GM18505 (cell line): ENCODE results near the gene CYB5B.

Experiments used
- ATAC-seq: cut with Tn5 transposase; IDR thresholded peaks from one replicate; pipeline ENCODE4 v1.9.1; 2021; ENCODE audit not compliant: unreplicated experiment
- POLR2A ChIP-seq: IDR thresholded peaks from 4 replicates; pipeline ENCODE4 v1.6.1; 2011; ENCODE audit warnings: borderline replicate concordance; ENCODE audit not compliant: insufficient read depth, insufficient read length; ENCODE audit errors: extremely low read depth

CYB5B gene

GRCh38 chr16:69476920-69477443, 52.6 kb downstream of the CYB5B start:
- ATAC-seq = no peak
- no peak for TF ChIP-seq POLR2A

- no peak for TF ChIP-seq POLR2A
- ATAC-seq = no peak
Measured at GRCh38 chr16:69477546-69477945, 53.1 kb downstream of the CYB5B start.

- ATAC-seq = no peak
- TF ChIP-seq POLR2A = no peak
Measured at GRCh38 chr16:69478685-69479084, 54.3 kb downstream of the CYB5B start.

GRCh38 chr16:69479775-69480174, 55.4 kb downstream of the CYB5B start:
- no peak for ATAC-seq
- no peak for TF ChIP-seq POLR2A

- ATAC-seq = no peak
- no peak for TF ChIP-seq POLR2A
Measured at GRCh38 chr16:69481901-69482341, 57.5 kb downstream of the CYB5B start.

- TF ChIP-seq POLR2A = no peak
- ATAC-seq = no peak
Measured at GRCh38 chr16:69482410-69482991, 58.1 kb downstream of the CYB5B start.

- no peak for ATAC-seq
- TF ChIP-seq POLR2A = no peak
Measured at GRCh38 chr16:69483611-69484010, 59.2 kb downstream of the CYB5B start.

- ATAC-seq = no peak
- TF ChIP-seq POLR2A = no peak
Measured at GRCh38 chr16:69485361-69485760, 60.9 kb downstream of the CYB5B start.

GRCh38 chr16:69485816-69486215, 61.4 kb downstream of the CYB5B start:
- TF ChIP-seq POLR2A = no peak
- no peak for ATAC-seq

- TF ChIP-seq POLR2A = no peak
- no peak for ATAC-seq
Measured at GRCh38 chr16:69486272-69486671, 61.9 kb downstream of the CYB5B start.

- no peak for ATAC-seq
- TF ChIP-seq POLR2A = no peak
Measured at GRCh38 chr16:69486724-69487123, 62.3 kb downstream of the CYB5B start.

GRCh38 chr16:69490707-69491324, 66.4 kb downstream of the CYB5B start:
- TF ChIP-seq POLR2A = no peak
- no peak for ATAC-seq

GRCh38 chr16:69494991-69495392, 70.6 kb downstream of the CYB5B start:
- no peak for TF ChIP-seq POLR2A
- no peak for ATAC-seq

GRCh38 chr16:69495821-69496220, 71.4 kb downstream of the CYB5B start:
- ATAC-seq = no peak
- TF ChIP-seq POLR2A = no peak
